ENCODE data around the gene PPP1R3A.

The PPP1R3A gene

GRCh38 chr7:113912876-113913275 lies 5.9 kb downstream of the PPP1R3A start:
- no peaks in the 10 kb centered on the region for H3K4me1 ChIP-seq (ENCODE audit: insufficient read depth, poor library complexity, severe bottlenecking)
- TF ChIP-seq CTCF (IDR thresholded peaks at IDR 0.05; ENCODE audit: poor library complexity, severe bottlenecking): no peak
- no peak overlapping the region for H3K27ac ChIP-seq (ENCODE audit: poor library complexity, severe bottlenecking)
- H3K9me3 ChIP-seq (ENCODE audit: severe bottlenecking): no peaks in the 10 kb centered on the region
- DNase-seq (ENCODE audit: low spot score) (no peak), ATAC-seq (ENCODE audit: low read depth) (no peak)
- peaks cover 3% of the 10 kb centered on the region for H3K27me3 ChIP-seq (ENCODE audit: insufficient read depth, poor library complexity, severe bottlenecking)
- H3K36me3 ChIP-seq (ENCODE audit: low read depth): no peaks in the 10 kb centered on the region
- no peak overlapping the region for H3K4me3 ChIP-seq (ENCODE audit: severe bottlenecking)

- H3K4me1 ChIP-seq (ENCODE audit: insufficient read depth, poor library complexity, severe bottlenecking): no peaks in the 10 kb centered on the region
- no peak overlapping the region for H3K27ac ChIP-seq (ENCODE audit: poor library complexity, severe bottlenecking)
- no peak for TF ChIP-seq CTCF (IDR thresholded peaks at IDR 0.05; ENCODE audit: poor library complexity, severe bottlenecking)
- no peak overlapping the region for H3K4me3 ChIP-seq (ENCODE audit: severe bottlenecking)
- ATAC-seq (ENCODE audit: low read depth) (no peak), DNase-seq (ENCODE audit: low spot score) (no peak)
- peaks cover 3% of the 10 kb centered on the region for H3K27me3 ChIP-seq (ENCODE audit: insufficient read depth, poor library complexity, severe bottlenecking)
- no peaks in the 10 kb centered on the region for H3K36me3 ChIP-seq (ENCODE audit: low read depth)
- H3K9me3 ChIP-seq (ENCODE audit: severe bottlenecking): no peaks in the 10 kb centered on the region
Measured at GRCh38 chr7:113907617-113908016, 11.2 kb downstream of the PPP1R3A start.

GRCh38 chr7:113904521-113904920 lies 14.3 kb downstream of the PPP1R3A start:
- Histone ChIP-seq H3K36me3 (ENCODE audit: low read depth) (no peaks in the 10 kb centered on the region), H3K9me3 (ENCODE audit: severe bottlenecking) (no peaks in the 10 kb centered on the region), H3K4me3 (ENCODE audit: severe bottlenecking) (no peak overlapping the region), H3K4me1 (ENCODE audit: insufficient read depth, poor library complexity, severe bottlenecking) (no peaks in the 10 kb centered on the region), H3K27me3 (ENCODE audit: insufficient read depth, poor library complexity, severe bottlenecking) (peaks cover 3% of the 10 kb centered on the region), H3K27ac (ENCODE audit: poor library complexity, severe bottlenecking) (no peak overlapping the region)
- ATAC-seq (ENCODE audit: low read depth): no peak
- no peak for DNase-seq (ENCODE audit: low spot score)
- no peak for TF ChIP-seq CTCF (IDR thresholded peaks at IDR 0.05; ENCODE audit: poor library complexity, severe bottlenecking)

GRCh38 chr7:113892818-113893217 lies 26.0 kb downstream of the PPP1R3A start:
- Histone ChIP-seq H3K27me3 (ENCODE audit: insufficient read depth, poor library complexity, severe bottlenecking) (no peaks in the 10 kb centered on the region), H3K9me3 (ENCODE audit: severe bottlenecking) (no peaks in the 10 kb centered on the region), H3K4me1 (ENCODE audit: insufficient read depth, poor library complexity, severe bottlenecking) (peaks cover 14% of the 10 kb centered on the region), H3K4me3 (ENCODE audit: severe bottlenecking) (no peak overlapping the region), H3K27ac (ENCODE audit: poor library complexity, severe bottlenecking) (no peak overlapping the region), H3K36me3 (ENCODE audit: low read depth) (no peaks in the 10 kb centered on the region)
- TF ChIP-seq CTCF (IDR thresholded peaks at IDR 0.05; ENCODE audit: poor library complexity, severe bottlenecking): no peak
- DNase-seq (ENCODE audit: low spot score) (no peak), ATAC-seq (ENCODE audit: low read depth) (no peak)

GRCh38 chr7:113891828-113892227 lies 27.0 kb downstream of the PPP1R3A start:
- TF ChIP-seq CTCF (IDR thresholded peaks at IDR 0.05; ENCODE audit: poor library complexity, severe bottlenecking): no peak
- Histone ChIP-seq H3K4me3 (ENCODE audit: severe bottlenecking) (no peak overlapping the region), H3K27me3 (ENCODE audit: insufficient read depth, poor library complexity, severe bottlenecking) (no peaks in the 10 kb centered on the region), H3K36me3 (ENCODE audit: low read depth) (no peaks in the 10 kb centered on the region), H3K4me1 (ENCODE audit: insufficient read depth, poor library complexity, severe bottlenecking) (peaks cover 14% of the 10 kb centered on the region), H3K27ac (ENCODE audit: poor library complexity, severe bottlenecking) (peak overlapping the region; percentile 38), H3K9me3 (ENCODE audit: severe bottlenecking) (no peaks in the 10 kb centered on the region)
- DNase-seq (ENCODE audit: low spot score) (no peak), ATAC-seq (ENCODE audit: low read depth) (peak; percentile 90)

All from RWPE2 (cell line).